Mesendoderm (in vitro differentiated cells): ENCODE results near the gene TGFBI.
A peak's percentile ranks its signal among the peaks of the same experiment; 100 is the strongest.

ENCODE experiments used
- DNase-seq: peaks from one replicate; pipeline ENCODE4 v3.0.0; 2013
- H2AK5ac ChIP-seq: 2 replicates; pipeline ENCODE4 v1.6.1; 2013; ENCODE audit warnings: low read length, inconsistent platforms
- H2BK120ac ChIP-seq: 2 replicates; pipeline ENCODE4 v1.6.1; 2013; ENCODE audit warnings: low read depth, mild to moderate bottlenecking, low read length, moderate library complexity, mixed read lengths
- H2BK15ac ChIP-seq: replicated peaks from 2 replicates; pipeline ENCODE4 v1.6.1; 2013; ENCODE audit warnings: low read depth, mild to moderate bottlenecking, moderate library complexity
- H2BK5ac ChIP-seq: 2 replicates; pipeline ENCODE4 v1.6.1; 2013; ENCODE audit warnings: low read length, inconsistent platforms
- H3K18ac ChIP-seq: 2 replicates; pipeline ENCODE4 v1.6.1; 2013; ENCODE audit warnings: mild to moderate bottlenecking, low read length, mixed read lengths
- H3K23ac ChIP-seq: one replicate; pipeline ENCODE4 v1.6.1; 2013; ENCODE audit warnings: low read length
- H3K27ac ChIP-seq: 2 replicates; pipeline ENCODE4 v1.5.1; 2013; ENCODE audit warnings: low read depth, mild to moderate bottlenecking, inconsistent platforms, low read length, moderate library complexity
- H3K27me3 ChIP-seq: 2 replicates; pipeline ENCODE4 v1.6.1; 2013; ENCODE audit warnings: low read length, control low read depth, mild to moderate bottlenecking, inconsistent platforms; ENCODE audit not compliant: insufficient read depth, poor library complexity
- H3K36me3 ChIP-seq: 2 replicates; pipeline ENCODE4 v1.6.1; 2013; ENCODE audit warnings: low read length, inconsistent platforms; ENCODE audit not compliant: control insufficient read depth, insufficient read depth
- H3K4ac ChIP-seq: one replicate; pipeline ENCODE4 v1.6.1; 2013; ENCODE audit warnings: low read depth, mild to moderate bottlenecking, low read length, moderate library complexity
- H3K4me1 ChIP-seq: 2 replicates; pipeline ENCODE4 v1.6.1; 2013; ENCODE audit warnings: low read depth, low read length, inconsistent platforms; ENCODE audit not compliant: control insufficient read depth
- H3K4me2 ChIP-seq: 2 replicates; pipeline ENCODE4 v1.6.1; 2013; ENCODE audit warnings: low read length
- H3K4me3 ChIP-seq: 2 replicates; pipeline ENCODE4 v1.5.1; 2013; ENCODE audit warnings: mild to moderate bottlenecking, low read length
- H3K56ac ChIP-seq: one replicate; pipeline ENCODE4 v1.6.1; 2013; ENCODE audit warnings: low read length
- H3K79me1 ChIP-seq: 2 replicates; pipeline ENCODE4 v1.6.1; 2013; ENCODE audit warnings: low read length, inconsistent platforms
- H3K79me2 ChIP-seq: 2 replicates; pipeline ENCODE4 v1.6.1; 2013; ENCODE audit warnings: mild to moderate bottlenecking, low read length; ENCODE audit not compliant: control insufficient read depth, insufficient read depth
- H3K9ac ChIP-seq: 2 replicates; pipeline ENCODE4 v1.6.1; 2013; ENCODE audit warnings: low read length, inconsistent platforms
- H4K5ac ChIP-seq: one replicate; pipeline ENCODE4 v1.6.1; 2013; ENCODE audit warnings: low read length
- H4K8ac ChIP-seq: one replicate; pipeline ENCODE4 v1.6.1; 2013; ENCODE audit warnings: low read depth, mild to moderate bottlenecking, control low read depth, low read length, moderate library complexity
- WGBS: extraction: QIAGEN DNeasy Blood & Tissue Kit; methylation state at CpG from one replicate; pipeline ENCODE4 v1.1.7; 2013; ENCODE audit warnings: low lambda C conversion rate, missing lambda C conversion rate; ENCODE audit not compliant: insufficient coverage; ENCODE audit errors: extremely low coverage; 5-methylcytosine and 5-hydroxymethylcytosine counted together
- small RNA-seq: library from polyadenylated mRNA; stranded (forward); fragments of <200 nt; extraction: miRNeasy Mini kit (QIAGEN cat#:217004); gene quantifications from one replicate; pipeline ENCODE3, GENCODE V24; 2013; ENCODE audit not compliant: insufficient read depth

The TGFBI gene

DNA sequence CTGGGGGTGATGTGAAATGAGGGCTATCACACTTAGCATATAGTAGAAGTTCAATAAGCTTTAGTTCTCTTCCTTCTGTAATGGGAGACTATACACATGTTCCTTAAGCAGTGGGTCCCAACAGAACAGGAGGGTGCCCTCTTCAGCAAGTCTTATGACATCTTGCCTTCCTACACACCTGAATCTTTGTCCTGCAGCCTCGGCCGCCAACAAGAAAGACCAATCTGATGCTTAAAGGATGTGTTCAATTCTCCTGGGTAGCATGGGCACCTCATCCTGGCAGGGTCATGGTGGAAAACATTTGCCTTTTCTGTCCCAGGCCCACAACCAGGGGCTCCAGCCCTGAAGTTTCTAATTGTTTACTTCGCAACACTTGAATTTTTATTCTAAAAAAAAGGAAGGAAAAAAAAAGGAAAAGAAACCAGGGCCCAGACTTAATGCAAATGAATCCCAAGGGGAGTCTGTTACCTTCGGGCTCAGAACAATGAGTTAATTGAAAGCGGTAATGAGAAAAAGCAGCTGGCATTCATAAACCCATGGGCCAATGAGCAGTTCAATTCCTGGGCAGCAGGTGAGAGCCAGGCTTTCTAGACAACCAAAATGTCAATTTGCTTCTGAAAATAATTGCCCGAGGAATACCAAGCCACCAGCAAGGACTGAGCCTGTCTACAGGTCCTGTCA lies 77.7 kb downstream of the TGFBI start:
- no peak overlapping the region for H3K4me3 ChIP-seq
- no peaks in the 10 kb centered on the region for H3K27me3 ChIP-seq
- H3K23ac ChIP-seq: no peak overlapping the region
- peak overlapping the region; percentile 65 for H3K4ac ChIP-seq
- no CpG with 5 or more reads among the region's 6 CpGs for WGBS
- no peak overlapping the region for H2AK5ac ChIP-seq
- H3K9ac ChIP-seq: no peak overlapping the region
- H2BK5ac ChIP-seq: no peak overlapping the region
- H4K5ac ChIP-seq: no peak overlapping the region
- no peak overlapping the region for H3K18ac ChIP-seq
- H3K4me1 ChIP-seq: peaks cover 9% of the 10 kb centered on the region
- H3K4me2 ChIP-seq: no peak overlapping the region
- no peak overlapping the region for H4K8ac ChIP-seq
- H3K36me3 ChIP-seq: no peaks in the 10 kb centered on the region
- no peak for DNase-seq
- no peaks in the 10 kb centered on the region for H3K79me2 ChIP-seq
- H3K27ac ChIP-seq: no peak overlapping the region
- H3K79me1 ChIP-seq: no peaks in the 10 kb centered on the region
- H2BK120ac ChIP-seq: no peak overlapping the region
- H3K56ac ChIP-seq: no peak overlapping the region
- H2BK15ac ChIP-seq: no peak overlapping the region

DNA sequence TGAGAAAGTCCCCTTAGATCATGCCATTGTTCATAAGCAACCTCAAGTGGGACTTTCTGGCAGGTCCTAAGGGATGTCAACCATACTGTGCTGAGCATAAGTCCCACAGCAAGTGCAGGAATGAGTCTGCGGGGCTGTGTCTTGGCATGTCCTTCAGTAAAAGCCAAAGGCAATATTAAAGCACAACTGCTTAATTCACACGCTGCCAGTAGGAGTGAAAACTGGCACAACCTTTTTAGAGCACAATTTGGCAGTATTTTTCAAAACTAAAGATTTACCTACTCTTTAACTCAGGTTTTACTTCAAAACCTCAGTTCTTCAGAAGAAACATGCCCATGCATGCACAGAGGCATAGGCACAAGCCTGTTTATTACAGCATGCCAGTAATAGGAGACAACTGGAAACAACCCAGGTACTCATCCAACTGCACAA lies 79.4 kb downstream of the TGFBI start:
- H3K79me1 ChIP-seq: no peaks in the 10 kb centered on the region
- H3K4ac ChIP-seq: no peak overlapping the region
- DNase-seq: no peak
- peaks cover 9% of the 10 kb centered on the region for H3K4me1 ChIP-seq
- peak overlapping the region; percentile 43 for H2BK15ac ChIP-seq
- H3K4me3 ChIP-seq: no peak overlapping the region
- H3K27ac ChIP-seq: no peak overlapping the region
- H3K56ac ChIP-seq: no peak overlapping the region
- WGBS: no CpG with 5 or more reads among the region's 2 CpGs
- H2AK5ac ChIP-seq: no peak overlapping the region
- H3K9ac ChIP-seq: no peak overlapping the region
- H4K8ac ChIP-seq: no peak overlapping the region
- H3K79me2 ChIP-seq: no peaks in the 10 kb centered on the region
- H3K18ac ChIP-seq: no peak overlapping the region
- H3K23ac ChIP-seq: no peak overlapping the region
- H4K5ac ChIP-seq: no peak overlapping the region
- H3K27me3 ChIP-seq: no peaks in the 10 kb centered on the region
- no peaks in the 10 kb centered on the region for H3K36me3 ChIP-seq
- no peak overlapping the region for H3K4me2 ChIP-seq
- H2BK5ac ChIP-seq: no peak overlapping the region
- H2BK120ac ChIP-seq: no peak overlapping the region

DNA sequence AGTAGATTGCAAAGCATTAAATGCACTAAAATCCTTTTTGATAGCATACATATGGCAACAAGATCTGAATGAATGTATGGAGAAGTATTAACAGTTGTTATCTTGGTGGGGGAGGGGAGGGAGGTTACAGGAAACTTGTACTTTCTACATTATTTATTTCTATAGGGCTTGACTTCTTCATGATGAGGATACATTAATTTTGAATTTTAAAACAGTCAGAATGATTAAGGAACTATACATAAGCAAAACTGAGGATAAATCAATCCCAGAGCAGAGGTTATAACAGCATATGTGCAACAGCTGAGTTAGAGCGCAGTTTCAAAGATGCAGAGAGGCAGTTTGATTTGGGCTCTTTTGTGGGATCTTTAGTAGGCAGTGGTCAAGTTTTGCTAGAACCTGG lies 80.0 kb downstream of the TGFBI start:
- Histone ChIP-seq H4K5ac (no peak overlapping the region), H3K18ac (no peak overlapping the region), H2BK15ac (no peak overlapping the region), H3K4me2 (no peak overlapping the region), H3K56ac (no peak overlapping the region), H3K79me1 (no peaks in the 10 kb centered on the region), H3K79me2 (no peaks in the 10 kb centered on the region), H4K8ac (no peak overlapping the region), H3K27me3 (no peaks in the 10 kb centered on the region), H3K27ac (no peak overlapping the region), H3K4me3 (no peak overlapping the region), H3K9ac (no peak overlapping the region), H3K23ac (no peak overlapping the region), H3K4me1 (peaks cover 9% of the 10 kb centered on the region), H2BK5ac (no peak overlapping the region), H2AK5ac (no peak overlapping the region), H3K36me3 (no peaks in the 10 kb centered on the region), H2BK120ac (no peak overlapping the region), H3K4ac (no peak overlapping the region)
- DNase-seq: no peak
- WGBS: no CpG with 5 or more reads among the region's 1 CpG

DNA sequence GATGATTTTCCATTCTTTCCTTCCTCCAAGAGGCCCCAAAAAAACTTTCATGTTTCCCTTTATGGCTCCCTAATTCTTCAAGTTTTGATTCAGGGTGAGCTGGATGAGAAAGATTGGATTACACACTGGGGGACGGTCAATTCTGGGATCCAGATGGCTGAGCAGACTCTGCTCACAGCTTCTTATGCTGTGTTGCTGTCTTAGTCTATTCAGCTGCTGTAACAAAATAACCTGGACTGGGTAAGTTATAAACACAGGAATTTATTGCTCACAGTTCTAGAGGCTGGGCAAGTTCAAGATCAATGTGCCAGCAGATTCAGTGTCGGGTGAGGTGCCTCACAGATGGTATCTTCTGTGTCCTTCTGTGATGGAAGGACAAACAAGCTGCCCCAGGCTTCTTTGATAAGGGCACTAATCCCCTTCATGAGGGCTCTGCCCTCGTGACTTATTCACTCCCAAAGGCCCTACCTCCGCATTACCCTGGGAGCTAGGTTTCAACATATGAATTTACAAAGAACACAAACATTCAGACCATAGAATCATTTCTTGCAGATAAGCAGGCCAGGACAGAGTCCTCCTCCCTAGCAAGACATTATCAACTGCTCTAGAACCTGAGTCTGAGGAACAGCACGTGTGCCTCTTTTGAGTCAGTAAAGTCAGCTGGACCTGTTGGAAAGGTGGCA lies 80.8 kb downstream of the TGFBI start:
- Histone ChIP-seq H3K4me2 (no peak overlapping the region), H3K36me3 (no peaks in the 10 kb centered on the region)

More for the DNA sequence above, 80.8 kb downstream of the TGFBI start:
- Histone ChIP-seq H4K5ac (no peak overlapping the region), H2BK120ac (no peak overlapping the region), H3K18ac (no peak overlapping the region), H4K8ac (no peak overlapping the region), H3K23ac (no peak overlapping the region), H3K4me1 (peaks cover 4% of the 10 kb centered on the region), H2BK5ac (no peak overlapping the region), H2AK5ac (no peak overlapping the region), H3K56ac (no peak overlapping the region), H3K4me3 (no peak overlapping the region), H3K9ac (no peak overlapping the region), H3K4ac (no peak overlapping the region), H3K79me2 (no peaks in the 10 kb centered on the region), H3K27me3 (no peaks in the 10 kb centered on the region), H2BK15ac (no peak overlapping the region), H3K79me1 (no peaks in the 10 kb centered on the region), H3K27ac (no peak overlapping the region)
- WGBS: no CpG with 5 or more reads among the region's 5 CpGs
- DNase-seq: no peak

Small RNA genes lying within 50 kb of the gene (small RNA-seq; reads per million reads assigned to genes)
- gene VTRNA2-1: 19.5 reads per million, percentile 91 among the genes with 10 or more reads in this experiment
